Gastrocnemius medialis (tissue), 4 donors: Measurements from ENCODE around the gene CCDC186. TPM values are rescaled to one million over a fixed set of nuclear protein-coding genes. Genes with fewer than 3 reads are reported as not detected.

Experiments used
- ATAC-seq, 2 donors: fragments of 150-250 bp; one replicate each; pipeline ENCODE4 v1.9.1; 2016
- DNase-seq, 2 donors: peaks; one replicate each; pipeline ENCODE4 v3.0.0-alpha.2; 2019
- H3K27ac ChIP-seq, 4 donors: fragments of 200-600 bp; sonication (generic); 1 replicate in 1 of 4; 2 replicates in 3 of 4; pipeline ENCODE4 v1.5.1; 2016 to 2018; ENCODE audit warnings: mild to moderate bottlenecking in 2 of 4, moderate library complexity in 1 of 4
- H3K27me3 ChIP-seq, 3 donors: fragments of 200-600 bp; sonication (generic) in 2 of 3; 1 replicate in 1 of 3; 2 replicates in 2 of 3; pipeline versions ENCODE4 v1.5.1 to v1.6.0; 2016 to 2019; ENCODE audit warnings: mild to moderate bottlenecking in 1 of 3, moderate library complexity in 1 of 3
- H3K36me3 ChIP-seq, 2 donors: fragments of 200-600 bp; sonication (generic) in 1 of 2; one replicate each; pipeline ENCODE4 v1.5.1; 2017 to 2018
- H3K4me1 ChIP-seq, 2 donors: fragments of 200-600 bp; sonication (generic) in 1 of 2; one replicate each; pipeline ENCODE4 v1.5.1; 2016 to 2017; ENCODE audit warnings: mild to moderate bottlenecking in 2 of 2
- H3K4me3 ChIP-seq, 4 donors: fragments of 200-600 bp; sonication (generic) in 3 of 4; 1 replicate in 1 of 4; 2 replicates in 3 of 4; pipeline ENCODE4 v1.5.1; 2016 to 2019; ENCODE audit warnings: mild to moderate bottlenecking in 2 of 4
- H3K9me3 ChIP-seq, 3 donors: fragments of 200-600 bp; sonication (generic) in 2 of 3; 1 replicate in 1 of 3; 2 replicates in 2 of 3; pipeline ENCODE4 v1.5.1; 2016 to 2019
- POLR2A ChIP-seq, 2 donors: fragments of 450-650 bp; IDR thresholded peaks; one replicate each; pipeline ENCODE4 v1.6.1; 2017; ENCODE audit warnings: antibody characterized with exemption in 2 of 2, mild to moderate bottlenecking in 2 of 2, moderate library complexity in 2 of 2
- in situ Hi-C, 4 donors: fragments of 200-750 bp; cut with MboI; loops; one replicate each; pipeline versions ENCODE4 v1.15.0 to v1.8.0; 2017; ENCODE audit warnings: low sequenced_read_pairs in 4 of 4
- intact Hi-C: fragments of 100-400 bp; cut with DNase I; formaldehyde crosslinking; loops from one replicate; pipeline ENCODE4 v1.15.1; 2023; ENCODE audit warnings: low total_unique reads
- total RNA-seq, 4 donors: library from RNA; depleted of rRNA; stranded (reverse); fragments of >200 nt; gene quantifications; one replicate each; pipeline versions ENCODE4 v1.1.0 to v1.2.3, GENCODE V29; 2016
- TF ChIP-seq, protein P1 (sequence below), 5 experiments: fragments of 450-650 bp in 3 of 5; fragments of 200-600 bp in 2 of 5; sonication (generic) in 2 of 5; IDR thresholded peaks in 4 of 5; conservative IDR thresholded peaks in 1 of 5; 1 replicate in 4 of 5; 2 replicates in 1 of 5; pipeline ENCODE4 v1.5.1; 2016 to 2019; ENCODE audit warnings: antibody characterized with exemption in 5 of 5, mild to moderate bottlenecking in 3 of 5, moderate library complexity in 3 of 5

Gene CCDC186
- total RNA-seq, 4 donors from 2014 or later = 8.8 to 14.5 (median 9.8) TPM

DNA sequence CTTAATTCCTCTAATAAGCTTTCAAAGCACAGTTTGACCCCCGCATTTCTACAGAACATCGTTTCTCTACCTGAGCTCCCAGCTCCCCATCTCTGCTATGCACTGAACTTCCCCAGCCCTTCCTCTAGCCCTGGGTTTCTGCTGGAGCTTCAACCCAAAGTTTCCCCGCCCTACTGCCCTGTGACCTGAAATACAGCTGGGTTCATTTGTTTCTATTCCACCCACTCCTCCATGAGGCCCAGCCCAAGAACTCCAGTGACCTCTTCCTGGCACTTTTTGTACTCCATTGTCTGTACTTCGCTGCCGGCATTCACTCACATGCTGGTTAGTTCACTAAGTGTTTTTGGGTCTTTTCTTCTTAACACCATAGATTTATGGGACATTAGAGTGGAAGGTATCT, 94.6 kb downstream of the CCDC186 start:
- ATAC-seq (no peak), DNase-seq (no peak)
- TF ChIP-seq, protein P1, sequence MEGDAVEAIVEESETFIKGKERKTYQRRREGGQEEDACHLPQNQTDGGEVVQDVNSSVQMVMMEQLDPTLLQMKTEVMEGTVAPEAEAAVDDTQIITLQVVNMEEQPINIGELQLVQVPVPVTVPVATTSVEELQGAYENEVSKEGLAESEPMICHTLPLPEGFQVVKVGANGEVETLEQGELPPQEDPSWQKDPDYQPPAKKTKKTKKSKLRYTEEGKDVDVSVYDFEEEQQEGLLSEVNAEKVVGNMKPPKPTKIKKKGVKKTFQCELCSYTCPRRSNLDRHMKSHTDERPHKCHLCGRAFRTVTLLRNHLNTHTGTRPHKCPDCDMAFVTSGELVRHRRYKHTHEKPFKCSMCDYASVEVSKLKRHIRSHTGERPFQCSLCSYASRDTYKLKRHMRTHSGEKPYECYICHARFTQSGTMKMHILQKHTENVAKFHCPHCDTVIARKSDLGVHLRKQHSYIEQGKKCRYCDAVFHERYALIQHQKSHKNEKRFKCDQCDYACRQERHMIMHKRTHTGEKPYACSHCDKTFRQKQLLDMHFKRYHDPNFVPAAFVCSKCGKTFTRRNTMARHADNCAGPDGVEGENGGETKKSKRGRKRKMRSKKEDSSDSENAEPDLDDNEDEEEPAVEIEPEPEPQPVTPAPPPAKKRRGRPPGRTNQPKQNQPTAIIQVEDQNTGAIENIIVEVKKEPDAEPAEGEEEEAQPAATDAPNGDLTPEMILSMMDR (IDR thresholded peaks at IDR 0.05 in 4 of 5, conservative IDR thresholded peaks at IDR 0.05 in 1 of 5) = no peak
- no peak for TF ChIP-seq POLR2A (IDR thresholded peaks at IDR 0.05)
- Histone ChIP-seq H3K27ac (no peak overlapping the region), H3K4me3 (no peak overlapping the region), H3K36me3 (no peaks in the 10 kb centered on the region), H3K4me1 (no peaks in the 10 kb centered on the region), H3K27me3 (no peaks in the 10 kb centered on the region), H3K9me3 (no peaks in the 10 kb centered on the region)
- intact Hi-C loops (no loop called here), in situ Hi-C loops (no loop called here)

DNA sequence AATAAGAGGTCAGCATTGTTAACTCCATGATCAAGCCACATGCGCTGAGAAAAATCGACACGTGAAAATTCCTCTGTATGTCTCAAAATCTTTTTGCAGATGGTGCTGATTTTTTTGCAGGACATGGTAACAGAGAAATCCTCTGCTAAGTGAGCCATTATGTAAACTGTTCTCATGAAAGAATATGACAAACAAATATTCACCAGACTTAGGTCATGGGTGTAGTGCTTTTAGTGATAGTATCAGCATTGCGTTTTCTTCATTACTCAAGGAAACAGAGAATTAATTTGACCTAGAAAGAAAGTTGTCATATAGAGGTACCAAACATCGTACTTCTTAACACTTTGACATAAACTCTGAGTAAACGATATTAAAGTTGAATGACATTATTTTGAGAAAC, 95.7 kb downstream of the CCDC186 start:
- no peak overlapping the region for H3K27ac ChIP-seq
- ATAC-seq = no peak
- H3K4me3 ChIP-seq = no peak overlapping the region
- no peaks in the 10 kb centered on the region for H3K36me3 ChIP-seq
- H3K4me1 ChIP-seq = no peaks in the 10 kb centered on the region
- in situ Hi-C loops = no loop called here
- no peak for DNase-seq
- H3K9me3 ChIP-seq = no peaks in the 10 kb centered on the region
- TF ChIP-seq, protein P1 (IDR thresholded peaks at IDR 0.05 in 4 of 5, conservative IDR thresholded peaks at IDR 0.05 in 1 of 5) = no peak
- no peak for TF ChIP-seq POLR2A (IDR thresholded peaks at IDR 0.05)
- H3K27me3 ChIP-seq = no peaks in the 10 kb centered on the region
- intact Hi-C loops = no loop called here

DNA sequence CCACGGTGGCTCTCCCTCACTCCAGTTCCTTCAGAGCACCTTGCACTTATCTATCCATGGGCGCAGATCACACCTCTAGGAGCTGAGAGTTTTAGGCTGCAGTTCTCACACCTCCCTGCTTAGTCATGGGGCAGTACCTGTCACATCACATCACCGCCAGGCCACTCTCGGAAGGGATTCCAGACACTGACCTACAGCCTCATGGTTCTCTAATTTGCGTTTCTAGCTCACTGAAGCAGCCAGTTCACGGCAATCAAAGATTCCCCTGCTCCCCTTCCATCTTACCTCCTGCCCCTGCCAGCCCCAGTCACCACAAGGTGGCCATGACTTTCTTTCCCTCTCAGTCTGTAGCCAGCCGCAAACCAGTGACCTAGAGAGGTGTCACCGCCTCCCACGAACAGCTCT, 96.2 kb downstream of the CCDC186 start:
- DNase-seq = no peak
- TF ChIP-seq, protein P1 (IDR thresholded peaks at IDR 0.05 in 4 of 5, conservative IDR thresholded peaks at IDR 0.05 in 1 of 5) = no peak
- no peak for TF ChIP-seq POLR2A (IDR thresholded peaks at IDR 0.05)

DNA sequence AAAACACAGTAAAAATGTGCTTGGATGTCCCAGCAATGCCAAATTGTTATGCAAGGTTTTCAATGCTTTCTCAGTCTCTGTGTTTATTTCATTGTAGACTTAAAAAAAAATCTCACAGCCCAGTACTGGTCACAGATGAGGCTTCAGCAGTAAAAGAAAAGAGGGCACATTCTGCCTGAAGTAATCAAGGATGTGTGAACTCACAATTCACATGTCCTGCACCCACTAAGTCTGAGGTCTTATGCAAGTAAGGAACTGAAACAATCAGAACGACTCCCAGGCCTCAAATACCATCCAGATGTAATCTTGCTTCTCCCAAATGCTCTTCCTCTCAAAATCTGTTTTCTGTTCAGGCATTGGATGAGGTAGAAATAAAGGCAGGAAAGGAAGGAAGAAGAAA, 96.7 kb downstream of the CCDC186 start:
- no peak for ATAC-seq
- in situ Hi-C loops = no loop called here

More for the DNA sequence above, 96.2 kb downstream of the CCDC186 start:
- Histone ChIP-seq H3K27ac (no peak overlapping the region), H3K4me1 (no peaks in the 10 kb centered on the region), H3K9me3 (no peaks in the 10 kb centered on the region), H3K36me3 (no peaks in the 10 kb centered on the region), H3K4me3 (no peak overlapping the region), H3K27me3 (no peaks in the 10 kb centered on the region)
- intact Hi-C loops (no loop called here), in situ Hi-C loops (no loop called here)
- no peak for ATAC-seq

DNA sequence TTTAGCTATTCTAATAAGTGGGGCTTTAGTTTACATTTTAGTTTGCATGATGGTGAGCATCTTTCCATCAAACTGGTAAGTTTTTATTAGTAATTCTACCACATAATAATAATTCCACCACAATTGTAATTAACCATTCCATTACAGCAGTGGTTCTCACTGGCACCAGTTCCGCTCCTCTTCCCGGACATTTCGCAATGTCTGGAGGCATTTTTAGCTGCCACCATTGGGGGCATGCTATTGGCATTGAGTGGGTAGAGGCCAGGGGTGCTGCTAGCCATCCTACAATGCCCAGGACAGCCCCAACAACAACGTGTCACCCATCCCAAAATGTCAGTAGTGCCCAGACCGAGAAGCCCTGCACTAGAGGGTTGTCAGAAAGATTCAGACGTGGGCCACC, 98.9 kb downstream of the CCDC186 start:
- in situ Hi-C loops = no loop called here
- H3K9me3 ChIP-seq = no peaks in the 10 kb centered on the region
- TF ChIP-seq, protein P1 (IDR thresholded peaks at IDR 0.05 in 4 of 5, conservative IDR thresholded peaks at IDR 0.05 in 1 of 5) = no peak
- no peak for TF ChIP-seq POLR2A (IDR thresholded peaks at IDR 0.05)
- H3K4me1 ChIP-seq = no peaks in the 10 kb centered on the region
- no peak for ATAC-seq
- no peaks in the 10 kb centered on the region for H3K27me3 ChIP-seq
- H3K27ac ChIP-seq = no peak overlapping the region
- no peak overlapping the region for H3K4me3 ChIP-seq
- intact Hi-C loops = no loop called here
- no peaks in the 10 kb centered on the region for H3K36me3 ChIP-seq
- no peak for DNase-seq

More for the DNA sequence above, 96.7 kb downstream of the CCDC186 start:
- no peak overlapping the region for H3K27ac ChIP-seq
- H3K27me3 ChIP-seq = no peaks in the 10 kb centered on the region
- no peak overlapping the region for H3K4me3 ChIP-seq
- H3K9me3 ChIP-seq = no peaks in the 10 kb centered on the region
- TF ChIP-seq, protein P1 (IDR thresholded peaks at IDR 0.05 in 4 of 5, conservative IDR thresholded peaks at IDR 0.05 in 1 of 5) = no peak
- no peak for DNase-seq
- H3K36me3 ChIP-seq = no peaks in the 10 kb centered on the region
- H3K4me1 ChIP-seq = no peaks in the 10 kb centered on the region
- intact Hi-C loops = no loop called here
